Placental pericyte (primary cell): ENCODE data around the gene USP47. TPM values are rescaled to one million over a fixed set of nuclear protein-coding genes. Genes with fewer than 3 reads are reported as not detected.

Experiments used
- total RNA-seq: library from RNA; depleted of rRNA; stranded (reverse); fragments of >200 nt; gene quantifications from 2 replicates; pipeline ENCODE4 v1.2.3, GENCODE V29; 2012

USP47 gene, protein sequence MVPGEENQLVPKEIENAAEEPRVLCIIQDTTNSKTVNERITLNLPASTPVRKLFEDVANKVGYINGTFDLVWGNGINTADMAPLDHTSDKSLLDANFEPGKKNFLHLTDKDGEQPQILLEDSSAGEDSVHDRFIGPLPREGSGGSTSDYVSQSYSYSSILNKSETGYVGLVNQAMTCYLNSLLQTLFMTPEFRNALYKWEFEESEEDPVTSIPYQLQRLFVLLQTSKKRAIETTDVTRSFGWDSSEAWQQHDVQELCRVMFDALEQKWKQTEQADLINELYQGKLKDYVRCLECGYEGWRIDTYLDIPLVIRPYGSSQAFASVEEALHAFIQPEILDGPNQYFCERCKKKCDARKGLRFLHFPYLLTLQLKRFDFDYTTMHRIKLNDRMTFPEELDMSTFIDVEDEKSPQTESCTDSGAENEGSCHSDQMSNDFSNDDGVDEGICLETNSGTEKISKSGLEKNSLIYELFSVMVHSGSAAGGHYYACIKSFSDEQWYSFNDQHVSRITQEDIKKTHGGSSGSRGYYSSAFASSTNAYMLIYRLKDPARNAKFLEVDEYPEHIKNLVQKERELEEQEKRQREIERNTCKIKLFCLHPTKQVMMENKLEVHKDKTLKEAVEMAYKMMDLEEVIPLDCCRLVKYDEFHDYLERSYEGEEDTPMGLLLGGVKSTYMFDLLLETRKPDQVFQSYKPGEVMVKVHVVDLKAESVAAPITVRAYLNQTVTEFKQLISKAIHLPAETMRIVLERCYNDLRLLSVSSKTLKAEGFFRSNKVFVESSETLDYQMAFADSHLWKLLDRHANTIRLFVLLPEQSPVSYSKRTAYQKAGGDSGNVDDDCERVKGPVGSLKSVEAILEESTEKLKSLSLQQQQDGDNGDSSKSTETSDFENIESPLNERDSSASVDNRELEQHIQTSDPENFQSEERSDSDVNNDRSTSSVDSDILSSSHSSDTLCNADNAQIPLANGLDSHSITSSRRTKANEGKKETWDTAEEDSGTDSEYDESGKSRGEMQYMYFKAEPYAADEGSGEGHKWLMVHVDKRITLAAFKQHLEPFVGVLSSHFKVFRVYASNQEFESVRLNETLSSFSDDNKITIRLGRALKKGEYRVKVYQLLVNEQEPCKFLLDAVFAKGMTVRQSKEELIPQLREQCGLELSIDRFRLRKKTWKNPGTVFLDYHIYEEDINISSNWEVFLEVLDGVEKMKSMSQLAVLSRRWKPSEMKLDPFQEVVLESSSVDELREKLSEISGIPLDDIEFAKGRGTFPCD (N-terminal part only)
- 56.5 and 75.4 TPM in 2 replicates for total RNA-seq

DNA sequence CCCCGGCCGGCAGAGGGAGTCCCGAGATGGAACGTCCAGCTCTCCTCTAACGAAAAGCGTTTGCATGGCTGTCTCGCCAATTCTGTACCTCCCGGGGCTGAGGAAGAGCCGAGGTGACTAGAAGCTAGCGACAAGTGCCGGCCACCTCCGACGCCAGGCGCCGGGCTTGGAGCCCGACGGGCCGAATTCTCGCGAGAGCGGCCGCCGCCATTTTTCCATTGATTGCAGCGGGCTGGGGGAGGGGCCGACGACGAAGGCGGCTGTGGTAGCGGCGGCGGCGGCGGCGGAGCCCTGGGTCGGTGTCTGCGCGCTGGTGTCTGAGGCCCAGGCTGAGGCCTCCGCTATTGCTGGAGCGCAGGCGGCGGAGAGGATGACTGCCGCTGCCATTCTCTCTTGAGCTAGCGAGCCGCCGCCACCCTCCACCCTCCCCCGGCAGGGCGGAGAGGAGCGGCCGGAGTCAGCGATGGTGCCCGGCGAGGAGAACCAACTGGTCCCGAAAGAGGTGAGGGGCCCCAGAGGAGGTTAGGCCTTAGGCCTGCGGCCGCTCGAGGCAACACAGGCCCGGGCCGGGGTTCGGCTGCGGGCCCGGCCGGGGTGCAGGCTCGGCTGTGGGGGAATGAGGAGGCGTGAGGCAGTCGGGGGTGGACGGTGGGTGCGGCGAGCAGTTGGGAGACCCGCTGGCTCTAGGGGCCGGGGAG is at the start of gene USP47:
Gene USP47 (plus strand): TSS at position 250 of the 698 bp plus-strand sequence. CDS start 214 bp downstream, at position 464.

GRCh38 chr11:12007769-12008737 is 166.3 kb downstream of the USP47 start, which contains the start of gene DKK3:
Gene DKK3, minus strand, starts transcription at chr11:12008626. Its CDS starts 44 bp downstream, at chr11:12008582.

Other genes starting within 250 kb of the USP47 start
- gene GALNT18, start 220.0 kb upstream of the USP47 start, total RNA-seq: 0.88 and 1.4 TPM in 2 replicates
- 277 and 296 TPM in 2 replicates for gene DKK3, start 166.7 kb downstream of the USP47 start, total RNA-seq